NOMO-1 treated with dmso at 0.1 percent for 144 hours (cell line): ENCODE data around the gene CPEB4.

Source experiments
- DNase-seq: peaks from one replicate; lab custom pipeline; 2025; ENCODE audit not compliant: unreplicated experiment; lab: John Stamatoyannopoulos, UW

Gene CPEB4

GRCh38 chr5:173911623-173912022, 23.5 kb downstream of the CPEB4 start:
- no peak for DNase-seq

GRCh38 chr5:173913686-173914321, 25.7 kb downstream of the CPEB4 start:
- peak; percentile 19 for DNase-seq

GRCh38 chr5:173915310-173916014, 27.3 kb downstream of the CPEB4 start:
- no peak for DNase-seq

DNA sequence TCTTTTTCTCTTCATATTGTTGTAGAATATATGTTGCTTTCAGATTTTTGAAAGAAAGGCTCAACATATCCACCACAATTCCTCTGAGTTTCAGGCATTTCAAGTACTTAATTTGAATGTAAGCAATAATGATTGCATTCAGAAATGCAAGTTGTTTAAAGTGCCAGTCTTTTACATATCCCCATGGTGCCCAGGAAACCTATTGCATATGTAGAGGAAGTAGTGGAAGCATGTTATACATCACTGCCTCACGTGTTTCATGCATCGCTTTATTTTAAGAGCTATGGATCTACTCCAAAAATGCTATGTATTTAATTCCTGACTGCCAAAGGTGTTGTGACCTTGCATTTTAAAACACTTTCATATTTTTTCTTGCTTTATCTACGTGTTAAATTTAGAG, 28.1 kb downstream of the CPEB4 start:
- DNase-seq: no peak

- DNase-seq: peak; percentile 68
Measured at GRCh38 chr5:173917788-173918786, 29.9 kb downstream of the CPEB4 start.

DNA sequence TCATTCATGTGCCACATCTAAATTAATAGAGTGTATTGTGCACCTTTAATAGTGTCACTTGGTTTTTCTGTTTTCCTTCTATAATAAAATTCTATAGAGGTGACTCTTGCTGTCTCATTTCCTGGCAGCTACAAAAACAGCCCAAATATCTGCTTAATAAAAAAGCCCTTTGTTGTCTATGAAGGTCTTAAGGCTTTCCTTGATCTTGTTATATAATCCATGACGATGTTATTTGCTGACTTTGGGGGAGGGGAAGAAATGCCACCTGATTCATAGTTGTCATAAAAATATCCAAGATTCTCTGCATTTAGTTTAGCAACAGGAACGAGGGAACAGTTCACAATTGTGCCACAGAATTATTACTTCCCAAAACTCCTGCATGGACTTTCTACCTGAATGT, 31.3 kb downstream of the CPEB4 start:
- no peak for DNase-seq

GRCh38 chr5:173920024-173920753, 32.0 kb downstream of the CPEB4 start:
- DNase-seq: peak; percentile 40

GRCh38 chr5:173920866-173921555, 32.9 kb downstream of the CPEB4 start:
- DNase-seq: no peak

GRCh38 chr5:173922527-173922926, 34.4 kb downstream of the CPEB4 start:
- no peak for DNase-seq

DNA sequence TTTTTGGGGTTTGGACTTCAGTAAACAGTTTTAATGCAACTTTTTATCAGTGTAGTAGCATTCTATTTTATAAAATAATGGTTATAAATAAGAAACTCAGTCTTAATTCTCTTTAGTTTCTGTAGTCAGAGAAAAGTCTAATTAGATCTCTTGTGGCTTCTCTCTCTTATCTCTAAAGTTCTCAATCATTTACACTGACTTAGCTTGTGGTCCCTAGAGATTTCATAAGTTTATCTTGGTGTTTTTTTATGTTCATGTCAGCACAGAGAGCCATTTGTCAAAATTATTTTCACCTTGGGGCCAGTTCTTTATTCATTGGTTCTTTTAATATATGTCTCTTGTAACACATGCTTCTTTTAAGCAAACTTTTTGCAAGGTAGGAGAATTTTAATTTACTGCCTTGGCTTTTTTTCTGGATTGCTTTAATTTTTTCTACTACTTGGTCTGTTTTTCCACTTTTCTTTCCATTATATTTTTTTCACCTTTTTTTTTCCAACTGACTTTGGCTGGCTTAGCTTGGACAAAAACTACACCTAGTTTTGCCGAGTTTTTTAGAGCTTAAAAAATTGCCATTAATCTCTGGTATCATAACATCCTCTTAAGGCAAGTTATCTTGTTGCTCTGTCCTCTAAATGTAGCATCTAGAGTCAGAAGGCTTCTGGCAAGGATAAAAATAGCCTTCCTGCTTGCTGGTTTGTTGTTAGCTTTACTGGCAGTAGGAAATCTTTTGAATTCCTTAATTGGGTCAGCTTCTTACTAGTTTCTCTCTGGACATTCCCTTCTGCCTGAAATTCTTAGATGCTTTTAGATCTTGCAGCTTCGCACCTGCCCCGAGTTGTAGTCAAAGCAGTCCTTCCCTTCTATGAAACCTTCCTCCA, 35.3 kb downstream of the CPEB4 start:
- DNase-seq: no peak

- no peak for DNase-seq
Measured at GRCh38 chr5:173924899-173925298, 36.8 kb downstream of the CPEB4 start.

DNA sequence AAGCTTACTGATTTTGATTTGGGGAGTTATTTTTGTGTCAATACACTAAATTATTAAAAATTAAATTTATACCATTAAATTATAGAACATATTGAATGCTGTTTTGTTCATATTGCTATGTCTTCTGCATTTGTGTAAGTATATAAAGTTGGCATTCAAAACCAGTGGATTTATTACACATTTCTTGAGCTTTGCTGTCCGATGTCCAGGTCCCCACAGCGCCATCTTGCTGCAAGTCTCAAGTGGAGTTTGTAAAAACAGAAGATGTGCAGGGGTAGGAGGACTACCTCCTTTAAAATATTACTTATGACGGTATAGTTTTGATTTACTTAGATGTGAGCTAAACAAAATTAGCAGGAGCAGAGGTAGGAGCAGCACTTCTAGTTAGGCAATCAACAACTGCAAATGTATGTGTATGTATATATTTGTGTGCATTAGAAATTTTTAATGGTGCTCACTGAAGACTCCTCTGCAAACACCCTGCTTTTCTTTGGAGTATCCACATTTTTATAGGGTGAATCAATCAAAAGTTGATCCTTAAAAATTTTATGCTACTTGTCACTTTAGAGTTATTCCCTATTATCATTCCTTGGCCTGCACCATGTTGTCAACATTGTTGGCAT, 37.4 kb downstream of the CPEB4 start:
- no peak for DNase-seq

GRCh38 chr5:173926359-173926758, 38.2 kb downstream of the CPEB4 start:
- no peak for DNase-seq

DNA sequence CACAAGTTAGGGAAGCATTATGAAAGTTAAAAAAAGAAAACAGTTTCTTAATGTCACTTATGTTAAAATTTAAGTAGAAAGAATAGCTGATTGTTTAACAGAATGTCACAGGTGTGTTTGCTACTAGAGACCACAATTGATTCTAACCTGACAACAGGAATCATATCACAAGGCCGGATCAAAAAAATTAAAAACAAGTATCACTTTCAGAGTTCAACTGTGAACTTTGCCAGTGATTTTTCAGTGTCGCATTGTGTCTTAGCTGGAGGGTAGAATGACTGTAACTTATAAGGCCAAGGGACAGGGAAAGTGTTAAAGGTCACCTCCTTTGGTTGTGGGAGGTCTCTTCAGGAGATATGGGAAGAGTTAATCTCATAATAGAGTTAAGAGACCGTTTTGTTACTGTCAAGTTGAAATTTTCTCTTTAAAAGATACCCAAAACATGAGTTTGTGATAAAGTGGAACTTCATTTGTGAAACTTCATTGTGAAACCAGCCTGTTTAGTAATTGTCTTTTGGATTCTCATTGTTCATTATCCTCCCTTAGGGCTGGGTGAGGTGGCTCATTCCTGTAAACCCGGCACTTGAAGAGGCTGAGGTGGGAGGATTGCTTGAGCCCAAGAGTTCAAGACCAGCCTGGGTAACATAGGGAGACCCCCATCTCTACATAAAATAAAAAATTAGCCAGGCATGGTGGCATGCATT, 40.9 kb downstream of the CPEB4 start:
- DNase-seq: no peak

GRCh38 chr5:173932695-173933139, 44.6 kb downstream of the CPEB4 start:
- no peak for DNase-seq

DNA sequence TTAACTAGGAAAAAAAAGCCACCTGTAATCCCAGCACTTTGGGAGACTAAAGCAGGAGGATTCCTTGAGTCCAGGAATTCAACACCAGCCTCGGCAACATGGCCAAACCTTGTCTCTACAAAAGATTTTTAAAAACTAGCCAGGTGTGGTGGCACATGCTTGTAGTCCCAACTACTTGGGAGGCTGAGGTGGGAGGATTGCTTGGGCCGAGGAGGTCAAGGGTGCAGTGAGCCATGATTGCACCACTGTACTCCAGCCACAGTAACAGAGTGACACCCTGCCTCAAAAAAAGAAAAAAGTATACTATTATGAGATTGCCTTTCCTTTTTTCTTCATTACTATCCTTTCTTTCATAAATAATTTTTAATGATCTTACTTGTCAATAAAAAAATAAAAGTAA, 45.8 kb downstream of the CPEB4 start:
- DNase-seq: no peak

GRCh38 chr5:173935396-173935795, 47.2 kb downstream of the CPEB4 start:
- DNase-seq: no peak

DNA sequence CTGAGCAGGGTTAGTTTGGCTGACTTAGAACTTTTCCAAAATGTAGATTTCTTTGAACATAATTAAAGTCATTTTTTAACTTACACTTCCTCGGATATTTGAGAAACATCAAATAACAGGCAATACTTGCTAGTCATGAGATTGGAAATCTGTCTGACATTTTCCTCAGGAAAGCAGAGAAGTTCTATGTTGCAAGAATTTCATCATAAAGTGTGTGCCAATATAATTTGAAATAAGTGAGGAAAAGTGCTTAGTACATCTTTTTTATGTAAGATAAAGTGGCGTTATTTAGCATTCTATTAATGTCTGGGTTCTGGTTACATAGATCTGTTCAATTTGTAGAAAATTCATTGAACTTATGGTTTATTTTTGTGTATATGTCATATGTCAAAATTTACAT, 52.1 kb downstream of the CPEB4 start:
- no peak for DNase-seq
